ENCODE results near the gene TMEM87A.

Gene TMEM87A

DNA sequence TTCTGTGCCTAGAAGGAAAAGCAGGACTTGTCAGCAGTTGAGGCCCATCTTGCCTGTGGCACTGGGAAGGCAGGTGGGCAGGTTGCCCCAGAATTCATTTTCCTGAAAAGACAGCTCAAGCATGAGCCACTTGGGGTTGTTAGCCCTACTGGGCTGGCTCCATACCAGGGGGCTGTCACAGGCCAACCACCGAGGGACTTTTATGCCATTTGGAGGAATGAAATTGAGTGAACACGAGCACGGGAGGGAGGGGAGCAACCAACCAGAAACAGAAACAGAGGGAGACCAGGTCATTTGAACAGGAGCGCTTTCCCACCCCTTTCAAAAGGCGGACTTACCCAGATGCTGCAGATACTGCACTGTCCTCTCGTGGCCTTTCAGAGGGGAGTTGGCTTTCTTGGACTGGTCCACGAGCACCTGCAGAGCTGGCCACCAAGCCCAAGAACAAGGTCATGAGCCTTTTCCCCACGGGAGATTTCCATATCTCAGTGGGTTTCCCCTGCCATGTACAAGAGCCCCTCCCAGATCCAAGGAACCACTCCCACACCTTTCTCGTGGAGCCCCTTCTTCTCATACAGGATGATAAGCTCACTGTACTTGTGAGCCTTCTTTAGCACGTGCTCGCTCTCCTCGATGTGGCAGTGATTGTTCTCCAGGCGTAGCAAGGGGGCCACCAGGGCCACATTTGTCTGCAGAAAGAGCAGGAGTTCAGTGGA, 106.8 kb downstream of the TMEM87A start:
- DNase-seq (ENCODE audit: extremely low read depth in 1 of 2, low read depth in 1 of 2), result no peak

DNA sequence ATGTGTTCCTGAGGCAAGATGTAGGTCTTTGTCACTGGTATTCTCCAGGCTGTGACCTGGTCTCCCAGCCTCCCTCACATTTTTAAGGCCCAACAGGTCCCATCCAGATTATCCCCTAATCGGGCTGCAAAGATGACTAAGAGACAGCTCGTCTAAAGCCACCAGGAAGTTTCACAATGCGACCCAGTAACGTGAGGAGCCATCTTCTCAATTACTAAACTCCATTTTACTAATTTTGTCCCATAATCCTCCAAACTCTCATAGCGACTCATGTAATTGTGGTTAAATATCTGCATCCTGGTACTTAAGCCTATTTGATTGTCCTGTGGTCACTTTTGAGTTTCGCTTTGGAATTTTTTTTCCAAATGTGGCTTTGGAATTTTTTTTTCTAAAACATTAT, 108.1 kb downstream of the TMEM87A start:
- DNase-seq (ENCODE audit: extremely low read depth in 1 of 2, low read depth in 1 of 2), result no peak

DNA sequence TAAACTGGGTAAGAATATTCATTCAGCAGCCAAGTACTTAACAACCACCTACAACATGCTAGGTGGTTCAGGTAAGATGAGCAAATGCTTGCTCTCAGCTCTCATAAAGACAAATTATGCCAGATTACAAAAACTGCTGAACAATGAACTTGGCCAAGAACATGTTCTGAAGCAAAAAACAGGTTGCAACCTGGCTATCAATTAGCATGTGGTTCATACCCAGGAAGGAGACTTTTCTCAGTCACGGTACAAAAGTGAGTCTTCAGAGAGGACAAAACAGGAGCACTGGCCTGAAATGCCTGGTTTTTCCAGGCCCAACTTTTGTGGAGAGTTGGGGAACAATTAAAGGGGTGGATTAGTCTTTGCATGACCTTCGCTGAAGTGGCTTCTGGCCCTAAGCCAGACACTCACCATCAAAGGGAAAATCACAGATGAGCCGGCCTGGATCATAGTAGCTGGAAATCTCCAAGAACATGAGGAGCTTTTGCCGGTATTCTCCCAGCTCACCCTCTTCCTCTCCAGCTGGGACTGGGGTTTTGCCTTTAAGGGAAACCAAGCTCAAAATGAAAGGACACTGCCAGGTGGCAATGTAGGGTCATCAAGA, 109.2 kb downstream of the TMEM87A start:
- no peak for DNase-seq (ENCODE audit: extremely low read depth in 1 of 2, low read depth in 1 of 2)

DNA sequence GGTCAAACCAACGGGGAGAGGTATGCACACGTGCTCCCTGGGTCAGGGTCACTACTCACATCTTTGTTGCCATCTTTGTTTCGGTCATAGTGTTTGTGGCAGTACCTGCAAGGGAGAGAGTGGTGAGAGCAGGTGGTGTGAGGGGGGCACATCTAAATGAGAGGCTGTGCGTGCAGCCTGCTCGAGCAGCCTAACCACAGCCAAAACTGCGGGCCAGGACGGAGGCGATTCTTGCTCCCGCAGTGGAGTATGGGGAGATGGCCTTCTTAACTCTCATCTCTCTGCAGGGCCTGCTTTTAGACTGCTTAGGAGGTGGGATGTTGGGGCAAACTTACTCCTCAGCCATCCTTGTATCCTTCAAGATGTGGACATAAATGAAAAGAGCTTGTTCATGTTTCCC, 109.9 kb downstream of the TMEM87A start:
- DNase-seq (ENCODE audit: extremely low read depth in 1 of 2, low read depth in 1 of 2), result no peak
